Body of pancreas (tissue), 4 donors: ENCODE results near the gene SLC2A2.

ENCODE experiments used
- CTCF ChIP-seq, 7 experiments: fragments of 450-650 bp in 4 of 7; fragments of 200-600 bp in 3 of 7; sonication (generic) in 3 of 7; IDR thresholded peaks; one replicate each; pipeline ENCODE4 v1.5.1; 2016 to 2019; ENCODE audit warnings: antibody characterized with exemption in 7 of 7
- POLR2A ChIP-seq, 3 donors: fragments of 450-650 bp; IDR thresholded peaks; one replicate each; pipeline ENCODE4 v1.6.1; 2016; ENCODE audit warnings: antibody characterized with exemption in 3 of 3, mild to moderate bottlenecking in 2 of 3

- TF ChIP-seq POLR2A (IDR thresholded peaks at IDR 0.05) (no peak), CTCF (IDR thresholded peaks at IDR 0.05) (no peak)
Measured at GRCh38 chr3:170989100-170989648, 37.3 kb downstream of the SLC2A2 start.
